T-helper 2 cell treated with Interferon-gamma antibody and Interleukin-4, amounts not matched to agents 100 ng/mL and 5 ng/mL, for 36 hours (primary cell): ENCODE measurements around the gene ZNF212. TPM values are rescaled to one million over a fixed set of nuclear protein-coding genes. Genes with fewer than 3 reads are reported as not detected.

Experiments used
- intact Hi-C: fragments of 100-400 bp; cut with micrococcal nuclease; formaldehyde crosslinking; loops from one replicate; pipeline ENCODE4 v1.15.1; 2023
- total RNA-seq: library from RNA; stranded (reverse); gene quantifications from 2 replicates; pipeline ENCODE4 v1.2.3, GENCODE V29; 2022

The ZNF212 gene
- total RNA-seq, 1 donor from 2014 or later, result 10.2 TPM

DNA sequence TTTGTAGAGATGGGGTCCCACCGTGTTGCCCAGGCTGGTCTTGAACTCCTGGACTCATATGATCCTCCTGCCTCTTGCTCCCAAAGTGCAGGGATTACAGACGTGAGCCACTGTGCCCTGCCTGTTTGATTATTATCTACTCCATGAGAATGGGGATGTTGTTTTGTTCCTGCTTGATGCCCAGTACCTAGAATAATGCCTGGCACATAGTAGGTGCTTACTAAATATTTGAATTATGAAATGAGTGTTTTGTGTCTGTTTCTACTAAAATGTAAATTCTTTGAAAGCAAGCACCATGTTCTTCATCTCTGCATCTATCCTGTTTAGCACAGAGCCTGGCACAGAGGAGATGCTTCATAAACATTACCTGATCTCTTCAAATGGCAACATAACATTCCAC lies 63.4 kb downstream of the ZNF212 start:
- intact Hi-C loops, result no loop called here

DNA sequence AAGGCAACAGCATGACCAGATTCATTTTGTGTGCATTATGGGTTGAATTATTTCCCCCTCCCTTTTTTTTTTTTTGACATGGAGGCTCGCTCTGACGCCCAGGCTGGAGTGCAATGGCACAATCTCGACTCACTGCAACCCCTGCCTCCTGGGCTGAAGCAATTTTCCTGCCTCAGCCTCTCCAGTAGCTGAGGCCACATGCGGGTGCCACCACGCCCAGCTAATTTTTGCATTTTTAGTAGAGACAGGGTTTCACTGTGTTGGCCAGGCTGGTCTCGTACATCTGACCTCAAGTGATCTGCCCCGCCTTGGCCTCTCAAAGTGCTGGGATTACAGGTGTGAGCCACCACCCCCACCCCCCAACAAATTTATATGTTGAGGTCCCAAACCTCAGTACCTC lies 64.6 kb downstream of the ZNF212 start:
- intact Hi-C loops, result no loop called here

Other genes starting within 250 kb of the ZNF212 start
- 159 and 163 TPM in 2 replicates for gene PDIA4, start 211.1 kb upstream of the ZNF212 start, total RNA-seq
- gene ZNF786, start 148.9 kb upstream of the ZNF212 start, total RNA-seq, result 9.9 and 10.5 TPM in 2 replicates
- gene ZNF425, start 113.3 kb upstream of the ZNF212 start, total RNA-seq, result 1.2 and 1.4 TPM in 2 replicates
- gene ZNF398, start 92.2 kb upstream of the ZNF212 start, total RNA-seq, result 15.3 and 15.7 TPM in 2 replicates
- 31.6 and 31.9 TPM in 2 replicates for gene ZNF282, start 44.1 kb upstream of the ZNF212 start, total RNA-seq
- gene ZNF783, start 22.5 kb downstream of the ZNF212 start, total RNA-seq, result 17.1 and 19.5 TPM in 2 replicates
- 13.8 and 15.0 TPM in 2 replicates for gene ZNF777, start 221.4 kb downstream of the ZNF212 start, total RNA-seq